Measurements from ENCODE around the gene ADH1A. TPM values are rescaled to one million over a fixed set of nuclear protein-coding genes. Genes with fewer than 3 reads are reported as not detected.

ADH1A gene
- total RNA-seq, 2 donors from 2014 or later = 0.40 TPM; not detected in 1

DNA sequence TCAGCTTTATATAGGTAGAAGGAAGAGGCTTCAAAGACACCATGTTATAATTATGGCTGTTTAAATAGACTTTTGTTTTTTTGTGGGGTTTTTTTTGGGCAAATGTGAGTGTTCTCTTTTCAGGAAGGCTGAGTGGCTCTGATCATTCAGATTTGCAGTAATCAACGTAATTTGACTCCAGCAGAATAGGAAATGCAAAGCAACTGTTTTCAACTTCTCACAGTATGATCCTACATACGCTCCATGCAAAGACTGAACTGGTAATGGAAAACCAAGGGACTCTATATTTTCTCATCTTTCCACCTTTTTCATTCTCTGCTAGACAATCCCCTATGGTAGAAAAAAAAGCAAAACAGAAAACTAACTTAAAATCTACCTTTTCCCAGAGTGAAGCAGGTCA is 19.6 kb upstream of the ADH1A start:
- Histone ChIP-seq H3K4me3 (no peak overlapping the region), H3K4me1 (replicated peaks) (no peaks in the 10 kb centered on the region), H3K27me3 (replicated peaks; ENCODE audit: insufficient read depth) (no peaks in the 10 kb centered on the region), H3K27ac (no peak overlapping the region), H3K9me3 (no peaks in the 10 kb centered on the region), H3K36me3 (no peaks in the 10 kb centered on the region)
- no peak for DNase-seq (ENCODE audit: low spot score)
- 73% methylated on average over 2 of the region's 2 CpGs for WGBS
- intact Hi-C loops (cut with DNase I) = no loop called here
- no peak for TF ChIP-seq POLR2AphosphoS5 (IDR thresholded peaks at IDR 0.05)
- no peak for TF ChIP-seq POLR2A (IDR thresholded peaks at IDR 0.05)
- TF ChIP-seq CTCF (IDR thresholded peaks at IDR 0.05) = no peak

DNA sequence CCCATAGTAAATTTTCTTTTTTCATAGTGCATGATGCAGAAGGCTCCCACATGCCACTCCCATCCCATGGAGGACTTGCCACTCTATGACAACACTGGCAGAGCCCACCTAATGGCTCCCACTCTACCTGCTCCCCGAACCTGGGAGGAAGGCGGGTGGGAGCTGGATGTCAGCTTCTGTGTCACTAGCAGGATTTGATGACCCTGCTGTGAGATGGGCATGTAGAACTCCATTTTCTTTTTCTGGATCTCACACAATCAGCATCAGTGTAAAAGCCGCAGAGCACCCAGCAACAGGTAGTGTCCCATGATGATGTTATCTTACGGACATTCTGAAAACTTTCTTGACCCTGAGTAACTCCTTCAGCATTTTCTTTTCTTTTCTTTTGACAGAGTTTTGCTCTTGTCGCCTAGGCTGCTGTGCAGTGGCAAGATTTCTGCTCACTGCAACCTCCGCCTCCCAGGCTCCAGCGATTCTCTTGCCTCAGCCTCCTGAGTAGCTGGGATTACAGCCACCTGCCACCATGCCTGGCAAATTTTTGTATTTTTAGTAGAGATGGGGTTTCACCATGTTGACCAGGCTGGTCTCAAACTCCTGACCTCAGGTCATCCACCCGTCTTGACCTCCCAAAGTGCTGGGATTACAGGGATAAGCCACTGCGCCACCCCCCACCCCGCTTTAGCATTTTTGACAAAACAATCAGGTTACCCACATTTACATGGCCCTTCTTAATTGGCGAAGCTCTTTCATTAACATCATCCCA is 15.0 kb upstream of the ADH1A start:
- H3K36me3 ChIP-seq = no peaks in the 10 kb centered on the region
- no peaks in the 10 kb centered on the region for H3K4me1 ChIP-seq (replicated peaks)
- H3K9me3 ChIP-seq = no peaks in the 10 kb centered on the region
- H3K27ac ChIP-seq = no peak overlapping the region
- TF ChIP-seq CTCF (IDR thresholded peaks at IDR 0.05) = no peak
- no peak overlapping the region for H3K4me3 ChIP-seq
- H3K27me3 ChIP-seq (replicated peaks; ENCODE audit: insufficient read depth) = no peaks in the 10 kb centered on the region
- WGBS = 92% methylated on average over 11 of the region's 11 CpGs
- DNase-seq (ENCODE audit: low spot score) = no peak
- intact Hi-C loops (cut with DNase I) = no loop called here

- H3K4me3 ChIP-seq = no peak overlapping the region
- TF ChIP-seq POLR2AphosphoS5 (IDR thresholded peaks at IDR 0.05) (no peak), POLR2A (IDR thresholded peaks at IDR 0.05) (no peak), CTCF (IDR thresholded peaks at IDR 0.05) (no peak)
- H3K27ac ChIP-seq = peak overlapping the region; percentile 26 to 46
- no peaks in the 10 kb centered on the region for H3K27me3 ChIP-seq (replicated peaks; ENCODE audit: insufficient read depth)
- no peak for DNase-seq (ENCODE audit: low spot score)
- H3K36me3 ChIP-seq = no peaks in the 10 kb centered on the region
- no peaks in the 10 kb centered on the region for H3K9me3 ChIP-seq
- H3K4me1 ChIP-seq (replicated peaks) = no peaks in the 10 kb centered on the region
- intact Hi-C loops (cut with DNase I) = loop anchor here (5.0 kb wide), 2 partner anchors 99 to 101 kb away; no protein-coding TSS in a partner anchor
- 87% methylated on average over 7 of the region's 7 CpGs for WGBS
These were observed 10.8 kb upstream of the ADH1A start for GRCh38 chr4:99301376-99302164.

DNA sequence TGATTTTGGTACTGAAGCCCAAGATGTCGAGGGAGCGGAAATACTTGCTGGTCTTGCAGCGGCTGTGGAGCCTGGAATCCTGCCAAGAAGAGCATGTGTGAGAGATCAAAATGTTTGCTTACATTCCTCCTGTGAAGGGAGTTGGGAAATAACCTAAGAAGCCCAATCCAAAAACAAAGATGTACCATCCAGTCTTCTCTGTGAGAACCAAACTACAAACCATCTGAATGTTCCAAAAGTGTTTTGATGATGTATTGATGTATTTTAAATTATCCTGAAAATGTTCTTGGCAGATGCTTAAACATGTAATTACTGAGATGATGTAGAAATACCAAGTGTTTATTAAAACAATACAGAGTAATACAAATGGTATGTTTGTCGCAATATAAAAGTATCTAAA is 10.1 kb upstream of the ADH1A start:
- H3K27me3 ChIP-seq (replicated peaks; ENCODE audit: insufficient read depth) = no peaks in the 10 kb centered on the region
- H3K27ac ChIP-seq = peak overlapping the region in 1 of 2 donors; percentile 26

More for the DNA sequence above, 10.1 kb upstream of the ADH1A start:
- WGBS = 29% methylated on average over 4 of the region's 4 CpGs
- Histone ChIP-seq H3K4me1 (replicated peaks) (no peaks in the 10 kb centered on the region), H3K9me3 (no peaks in the 10 kb centered on the region), H3K4me3 (no peak overlapping the region), H3K36me3 (no peaks in the 10 kb centered on the region)
- intact Hi-C loops (cut with DNase I) = loop anchor here (5.0 kb wide), 2 partner anchors 99 to 101 kb away; no protein-coding TSS in a partner anchor
- no peak for TF ChIP-seq CTCF (IDR thresholded peaks at IDR 0.05)
- peak; percentile 83 for TF ChIP-seq POLR2AphosphoS5 (IDR thresholded peaks at IDR 0.05)
- peak; percentile 91 for DNase-seq (ENCODE audit: low spot score)

Measured in prostate gland (tissue), 2 donors.